DMS53 (cell line): ENCODE data around the gene UPB1.
"Not testable (repeated sequence)": the region's sequence is repeated elsewhere in the genome, so short reads cannot be mapped to it uniquely, and the experiment has no call there.

Experiments
- DNase-seq: peaks from one replicate; lab custom pipeline; 2025; lab: John Stamatoyannopoulos, UW

The UPB1 gene

GRCh38 chr22:24535348-24535747 lies 40.2 kb downstream of the UPB1 start:
- no peak for DNase-seq

DNA sequence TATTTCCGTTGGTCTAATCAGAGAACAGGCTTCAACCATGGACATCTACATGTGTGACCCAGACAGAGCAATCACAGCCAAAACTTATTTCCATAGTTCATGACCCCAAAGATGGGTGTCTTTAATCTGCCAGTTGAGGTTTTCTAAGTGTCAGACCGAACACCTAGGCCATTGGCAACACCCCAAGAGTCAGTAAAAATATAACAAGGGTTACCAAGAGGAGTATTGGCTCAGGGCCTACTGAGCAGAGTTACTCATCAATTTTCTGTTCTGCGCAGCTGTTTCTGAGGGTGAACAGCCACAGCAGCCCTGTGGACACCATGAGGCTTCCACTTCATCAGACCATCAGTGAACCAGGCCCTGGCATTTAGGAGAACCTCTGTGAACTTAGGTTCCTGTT lies 41.0 kb downstream of the UPB1 start:
- DNase-seq = no peak

DNA sequence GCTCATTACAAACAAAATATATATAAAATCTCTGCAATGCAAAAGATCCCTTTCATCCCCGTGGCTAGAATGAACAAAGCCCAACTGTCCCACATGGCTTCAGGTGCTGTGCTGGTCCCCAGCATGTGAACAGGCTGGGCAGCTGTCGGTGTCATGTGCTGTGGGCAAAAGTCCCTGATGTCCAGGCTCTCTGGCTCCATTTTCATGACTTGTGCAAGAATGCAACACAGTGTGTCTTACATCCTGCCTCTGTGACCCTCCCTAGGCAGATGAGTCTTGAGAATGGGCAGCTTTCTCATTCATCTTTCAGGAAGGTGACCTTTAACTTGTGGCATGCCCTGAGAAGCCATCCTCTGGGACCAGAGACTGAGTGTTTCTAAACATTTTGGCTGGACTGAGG lies 45.3 kb downstream of the UPB1 start:
- DNase-seq = no peak

GRCh38 chr22:24541681-24542515 lies 46.8 kb downstream of the UPB1 start:
- no peak for DNase-seq

GRCh38 chr22:24542641-24543040 lies 47.5 kb downstream of the UPB1 start:
- DNase-seq = no peak

- no peak for DNase-seq
These were observed 48.1 kb downstream of the UPB1 start for GRCh38 chr22:24543185-24543601.

GRCh38 chr22:24543679-24544243 lies 48.6 kb downstream of the UPB1 start:
- no peak for DNase-seq

DNA sequence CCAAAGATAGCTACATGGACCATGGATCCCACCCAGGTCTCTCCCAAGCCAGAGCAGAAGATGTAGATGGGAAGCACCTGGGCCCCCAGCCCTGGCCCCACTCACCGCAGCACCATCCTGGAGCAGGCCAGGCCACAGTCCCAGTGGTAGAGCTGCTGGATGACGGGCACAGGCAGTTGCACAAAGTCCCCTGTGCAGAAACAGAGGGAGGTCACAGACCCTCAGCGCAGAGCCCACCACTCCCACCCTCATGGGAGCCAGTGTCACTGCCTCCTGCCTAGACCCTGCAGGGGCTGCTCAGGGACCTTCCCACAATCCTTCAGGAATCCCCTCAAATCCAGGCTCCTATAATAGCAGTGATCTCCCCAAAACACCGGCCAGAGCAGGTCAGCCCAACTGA lies 53.7 kb downstream of the UPB1 start:
- DNase-seq = no peak

- no peak for DNase-seq
These were observed 55.1 kb downstream of the UPB1 start for GRCh38 chr22:24550028-24550901.

DNA sequence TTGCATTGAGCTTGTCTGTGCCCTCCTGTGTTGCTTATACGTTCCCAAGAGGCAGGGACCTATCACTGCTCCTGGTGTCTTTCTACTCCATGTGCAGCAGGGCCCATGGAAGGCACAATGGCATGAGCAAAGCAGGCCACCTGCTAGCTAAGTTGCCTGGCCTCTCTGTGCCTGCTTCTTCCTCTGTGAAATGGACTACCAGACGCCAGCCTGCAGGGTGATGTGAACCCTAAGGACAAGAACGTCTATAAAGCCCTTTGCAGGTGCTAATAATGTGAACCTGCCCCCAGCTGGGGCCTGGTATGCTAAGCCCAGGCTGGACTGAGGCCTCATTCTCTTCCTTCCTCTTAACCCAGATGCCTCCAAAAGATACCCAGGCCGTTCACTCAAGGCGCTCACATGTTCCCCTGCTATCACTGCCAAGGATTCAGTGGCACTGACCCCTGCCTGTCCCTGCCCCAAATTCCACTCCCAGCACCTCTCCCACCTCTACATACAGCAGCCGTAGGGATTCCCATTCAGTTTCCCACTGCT lies 55.8 kb downstream of the UPB1 start:
- DNase-seq = no peak

- not testable (repeated sequence) for DNase-seq
These were observed 57.6 kb downstream of the UPB1 start for GRCh38 chr22:24552503-24553286.

GRCh38 chr22:24553597-24554312 lies 58.6 kb downstream of the UPB1 start:
- DNase-seq = no peak

DNA sequence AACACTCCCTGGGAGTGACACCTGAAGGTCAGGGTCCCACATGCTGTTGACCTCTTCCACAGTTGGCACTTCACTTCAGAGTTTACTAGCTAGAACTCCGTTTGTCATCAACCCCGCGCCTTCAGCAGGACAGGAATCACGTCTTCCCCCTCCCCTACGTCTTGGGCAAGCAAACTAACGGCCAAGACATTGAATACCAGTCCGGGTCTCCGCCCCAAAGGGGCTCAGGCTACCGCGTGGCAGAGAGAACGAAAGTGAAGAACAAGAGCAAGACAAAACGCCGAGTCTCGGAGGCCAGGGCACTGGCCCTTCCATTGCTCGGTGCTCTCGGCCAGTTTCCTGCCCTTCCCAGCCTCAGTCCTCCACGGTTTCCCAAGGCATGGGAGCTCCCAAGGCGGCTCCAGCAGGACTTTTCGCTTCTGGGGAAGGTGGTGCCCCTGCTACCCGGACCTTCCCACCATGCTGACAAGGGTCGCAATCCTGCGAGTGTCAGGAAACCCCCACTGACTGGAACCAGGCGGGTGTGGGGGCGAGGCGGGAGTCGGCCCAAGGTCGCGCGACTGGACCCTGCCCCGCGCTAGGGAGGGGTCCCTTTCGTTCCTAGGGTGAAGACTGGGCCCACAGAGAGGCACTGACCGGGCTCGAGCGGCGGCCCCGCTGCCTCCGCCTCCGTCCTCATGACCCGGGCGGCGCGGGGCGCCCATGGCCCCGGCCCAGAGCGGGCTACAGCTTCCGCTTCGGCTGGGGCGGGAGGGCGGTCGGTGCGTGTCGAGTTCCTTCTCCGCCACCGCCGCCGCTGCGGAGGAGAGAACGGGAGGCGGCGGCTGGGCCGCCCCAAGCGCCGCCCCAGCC lies 59.4 kb downstream of the UPB1 start, which contains the start of gene GUCD1:
Gene GUCD1, minus strand, starts transcription at position 826 of the 852 bp plus-strand sequence. Its CDS starts 147 bp downstream, at position 679.
- DNase-seq = peak; percentile 25

DNA sequence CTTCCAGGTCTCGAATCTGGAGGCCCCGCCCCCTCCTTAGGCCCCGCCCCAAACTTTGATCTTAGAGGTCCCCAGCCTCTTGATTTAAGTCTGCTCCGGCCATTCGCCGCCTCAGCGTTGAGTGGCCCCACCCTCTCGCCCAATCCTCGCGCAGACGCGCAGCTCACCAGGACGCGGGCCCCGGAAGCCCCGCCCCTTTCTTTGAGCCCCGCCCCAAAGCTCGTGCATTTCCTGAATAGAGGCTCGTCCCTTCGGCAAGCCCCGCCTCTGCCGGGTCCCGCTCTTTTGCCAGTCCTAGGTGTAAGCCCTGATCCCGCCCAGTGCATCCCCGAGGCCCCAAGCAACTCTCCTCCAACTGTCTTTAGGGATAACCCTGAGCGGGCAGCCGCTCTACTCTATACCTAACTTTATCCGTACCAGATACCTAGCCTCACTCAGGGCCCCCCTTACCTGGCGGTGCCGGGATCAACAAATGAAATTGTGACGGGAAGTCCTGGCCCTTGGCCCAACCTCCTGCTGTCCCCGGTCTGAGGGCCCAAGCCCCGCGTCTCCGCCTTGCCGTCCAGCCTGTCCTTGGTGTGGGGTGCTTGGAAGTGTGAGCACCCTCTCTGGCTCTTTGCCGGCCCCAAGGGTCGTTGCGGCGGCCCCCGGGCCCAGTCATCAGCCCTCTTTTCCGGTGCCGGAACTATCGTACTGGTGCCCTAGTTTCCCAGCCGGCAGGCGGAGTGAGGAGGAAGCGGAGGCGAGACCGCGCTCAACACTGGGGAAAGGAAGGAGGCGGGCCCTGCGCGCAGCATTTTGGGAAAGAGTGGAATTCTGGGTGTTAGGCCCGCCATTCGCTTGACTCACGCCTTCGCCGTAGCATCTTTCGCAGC lies 60.3 kb downstream of the UPB1 start, which contains the start of gene SNRPD3:
Gene SNRPD3, plus strand, starts transcription at position 835 of the 875 bp plus-strand sequence. CDS start 1,676 bp downstream, outside the sequence.
- peak; percentile 92 for DNase-seq

- DNase-seq = no peak
These were observed 64.3 kb downstream of the UPB1 start for GRCh38 chr22:24559471-24559870.

- DNase-seq = no peak
These were observed 68.1 kb downstream of the UPB1 start for GRCh38 chr22:24563246-24563645.

GRCh38 chr22:24564376-24565058 lies 69.4 kb downstream of the UPB1 start:
- DNase-seq = no peak

GRCh38 chr22:24565077-24565476 lies 69.9 kb downstream of the UPB1 start:
- DNase-seq = no peak
